PC-9 (cell line): ENCODE data around the gene INSYN2B.

Source experiments
- EZH2 ChIP-seq: fragments of 200-600 bp; sonication (generic); IDR thresholded peaks from 2 replicates; pipeline ENCODE4 v1.8.0; 2017; ENCODE audit warnings: antibody characterized with exemption, low read depth
- TF ChIP-seq, protein P1 (sequence below): fragments of 200-600 bp; sonication (generic); conservative IDR thresholded peaks from 2 replicates; pipeline ENCODE4 v1.6.1; 2017; ENCODE audit warnings: mixed run types, antibody characterized with exemption, mild to moderate bottlenecking, moderate library complexity

DNA sequence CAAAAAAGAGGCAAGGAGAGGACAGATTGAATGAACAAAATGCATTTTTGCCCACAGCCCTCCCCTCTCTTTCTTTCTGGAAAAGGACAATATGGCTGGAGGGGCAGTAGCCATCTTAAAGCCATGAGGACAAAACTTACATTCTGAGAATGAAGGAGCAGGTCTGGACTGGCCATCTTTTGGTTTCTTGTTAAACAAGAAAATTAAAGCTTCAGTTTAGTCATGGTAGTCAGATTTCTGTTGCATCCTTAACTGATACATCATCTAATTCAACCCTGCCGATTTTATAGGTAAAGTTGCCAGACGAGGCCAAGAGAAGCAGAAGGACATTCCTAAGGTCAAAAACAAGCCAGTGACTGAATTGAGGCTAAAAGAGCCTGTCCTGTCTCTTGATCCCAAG lies 31.5 kb upstream of the INSYN2B start:
- TF ChIP-seq, protein P1, sequence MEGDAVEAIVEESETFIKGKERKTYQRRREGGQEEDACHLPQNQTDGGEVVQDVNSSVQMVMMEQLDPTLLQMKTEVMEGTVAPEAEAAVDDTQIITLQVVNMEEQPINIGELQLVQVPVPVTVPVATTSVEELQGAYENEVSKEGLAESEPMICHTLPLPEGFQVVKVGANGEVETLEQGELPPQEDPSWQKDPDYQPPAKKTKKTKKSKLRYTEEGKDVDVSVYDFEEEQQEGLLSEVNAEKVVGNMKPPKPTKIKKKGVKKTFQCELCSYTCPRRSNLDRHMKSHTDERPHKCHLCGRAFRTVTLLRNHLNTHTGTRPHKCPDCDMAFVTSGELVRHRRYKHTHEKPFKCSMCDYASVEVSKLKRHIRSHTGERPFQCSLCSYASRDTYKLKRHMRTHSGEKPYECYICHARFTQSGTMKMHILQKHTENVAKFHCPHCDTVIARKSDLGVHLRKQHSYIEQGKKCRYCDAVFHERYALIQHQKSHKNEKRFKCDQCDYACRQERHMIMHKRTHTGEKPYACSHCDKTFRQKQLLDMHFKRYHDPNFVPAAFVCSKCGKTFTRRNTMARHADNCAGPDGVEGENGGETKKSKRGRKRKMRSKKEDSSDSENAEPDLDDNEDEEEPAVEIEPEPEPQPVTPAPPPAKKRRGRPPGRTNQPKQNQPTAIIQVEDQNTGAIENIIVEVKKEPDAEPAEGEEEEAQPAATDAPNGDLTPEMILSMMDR = no peak
- TF ChIP-seq EZH2 = no peak
